AG04449 (cell line): ENCODE measurements around the gene FBXO47.

Source experiments
- CTCF ChIA-PET: fragments of 350-600 bp; formaldehyde crosslinking; extraction: SDS; loops from one replicate; lab custom pipeline; 2021; ENCODE audit warnings: antibody characterized with exemption; lab: Yijun Ruan, JAX
- POLR2A ChIA-PET: fragments of 400-600, 350-600 bp; formaldehyde crosslinking; extraction: SDS; loops from one replicate; lab custom pipeline; 2020; ENCODE audit warnings: antibody characterized with exemption, inconsistent platforms; lab: Yijun Ruan, JAX
- DNase-seq: peaks from one replicate; pipeline ENCODE4 v3.0.0-alpha.2; 2010; ENCODE audit warnings: low read depth, low spot score
- H3K4me3 ChIP-seq: 2 replicates; pipeline ENCODE4 v1.5.1; 2011; ENCODE audit warnings: low read depth, mild to moderate bottlenecking, control low read depth, low read length
- CTCF ChIP-seq: IDR thresholded peaks from one replicate; pipeline ENCODE4 v1.5.1; 2011; ENCODE audit warnings: mild to moderate bottlenecking, moderate library complexity, low read length, control low read depth, inconsistent platforms; ENCODE audit not compliant: insufficient read depth; ENCODE audit errors: missing control alignments

Gene FBXO47

GRCh38 chr17:38967290-38967738, at the start of gene FBXO47:
Gene FBXO47, minus strand, starts transcription at chr17:38967403. Its CDS starts 4,378 bp downstream, at chr17:38963025.
- POLR2A ChIA-PET: interaction anchor here (0.8 to 1.0 kb wide), 2 partner anchors 9 to 16 kb away, joined by 3 read pairs; no protein-coding TSS in a partner anchor
- DNase-seq: no peak
- peak within 1 kb of the TSS; percentile 27; the same call in 1 of the 2 replicates for H3K4me3 ChIP-seq
- no peak for TF ChIP-seq CTCF
- CTCF ChIA-PET: interaction anchor here (1.1 kb wide), 2 partner anchors 16 to 186 kb away, joined by 3 to 4 read pairs; no protein-coding TSS in a partner anchor

- no peak overlapping the region for H3K4me3 ChIP-seq
- no peak for TF ChIP-seq CTCF
- ChIA-PET POLR2A (no interaction called here), CTCF (interaction anchor here (1.2 kb wide), 1 partner anchor 33 kb away, joined by 5 read pairs; no protein-coding TSS in a partner anchor)
- DNase-seq: no peak
Observed at GRCh38 chr17:39016193-39017153, 49.3 kb upstream of the FBXO47 start.

GRCh38 chr17:39015546-39015935, 48.3 kb upstream of the FBXO47 start:
- no peak for TF ChIP-seq CTCF
- no peak overlapping the region for H3K4me3 ChIP-seq
- DNase-seq: no peak
- ChIA-PET CTCF (interaction anchor here (0.9 to 2.3 kb wide), 2 partner anchors 31 to 32 kb away, joined by 3 to 9 read pairs; no protein-coding TSS in a partner anchor), POLR2A (no interaction called here)

GRCh38 chr17:39014795-39015545, 47.8 kb upstream of the FBXO47 start:
- DNase-seq: no peak
- POLR2A ChIA-PET: interaction anchor here (0.7 kb wide), 1 partner anchor 13 kb away, joined by 3 read pairs; no protein-coding TSS in a partner anchor
- TF ChIP-seq CTCF: no peak
- CTCF ChIA-PET: interaction anchor here (0.8 to 2.3 kb wide), 5 partner anchors 30 to 159 kb away, joined by 3 to 9 read pairs (median 3); no protein-coding TSS in a partner anchor
- no peak overlapping the region for H3K4me3 ChIP-seq

- no peak overlapping the region for H3K4me3 ChIP-seq
- POLR2A ChIA-PET: interaction anchor here (0.7 kb wide), 1 partner anchor 14 kb away, joined by 3 read pairs; no protein-coding TSS in a partner anchor
- TF ChIP-seq CTCF: no peak
- CTCF ChIA-PET: interaction anchor here (0.7 to 2.3 kb wide), 5 partner anchors 30 to 160 kb away, joined by 3 to 9 read pairs (median 3); no protein-coding TSS in a partner anchor
- no peak for DNase-seq
Observed at GRCh38 chr17:39014044-39014794, 47.0 kb upstream of the FBXO47 start.
